Glutamatergic neuron (in vitro differentiated cells): ENCODE data around the gene RHBDL1. TPM values are rescaled to one million over a fixed set of nuclear protein-coding genes. Genes with fewer than 3 reads are reported as not detected.
"Not testable (repeated sequence)": the region's sequence is repeated elsewhere in the genome, so short reads cannot be mapped to it uniquely, and the experiment has no call there.

ENCODE experiments used
- DNase-seq: peaks from one replicate; pipeline ENCODE4 v3.0.0; 2022
- H3K27ac Mint-ChIP-seq: one replicate; pipeline ENCODE4 v1.8.0; 2020; ENCODE audit warnings: mild to moderate bottlenecking, mixed read lengths, inconsistent platforms; ENCODE audit not compliant: unreplicated experiment
- H3K27me3 Mint-ChIP-seq: one replicate; pipeline ENCODE4 v1.8.0; 2020; ENCODE audit warnings: mild to moderate bottlenecking, moderate library complexity, mixed read lengths, inconsistent platforms; ENCODE audit not compliant: unreplicated experiment
- H3K36me3 Mint-ChIP-seq: one replicate; pipeline ENCODE4 v1.8.0; 2020; ENCODE audit warnings: mild to moderate bottlenecking, mixed read lengths, inconsistent platforms; ENCODE audit not compliant: unreplicated experiment
- H3K4me1 Mint-ChIP-seq: one replicate; pipeline ENCODE4 v1.8.0; 2020; ENCODE audit warnings: mild to moderate bottlenecking, low read depth, mixed read lengths, inconsistent platforms; ENCODE audit not compliant: unreplicated experiment
- H3K4me3 Mint-ChIP-seq: one replicate; pipeline ENCODE4 v1.8.0; 2020; ENCODE audit warnings: mild to moderate bottlenecking, mixed read lengths, inconsistent platforms; ENCODE audit not compliant: unreplicated experiment
- H3K9me3 Mint-ChIP-seq: one replicate; pipeline ENCODE4 v1.8.0; 2020; ENCODE audit warnings: mild to moderate bottlenecking, moderate library complexity, mixed read lengths, inconsistent platforms; ENCODE audit not compliant: unreplicated experiment
- CTCF ChIP-seq: fragments of 200-600 bp; sonication (generic); IDR thresholded peaks from one replicate; pipeline ENCODE4 v1.5.0; 2021; ENCODE audit not compliant: partially characterized antibody, unreplicated experiment
- total RNA-seq: library from RNA; stranded (reverse); fragmentation: NEBNext Ultra II Directional; extraction: Animal tissue kit (Norgen Biotek cat#: 25700); gene quantifications from one replicate; pipeline ENCODE4 v1.2.1, GENCODE V29; 2021; ENCODE audit not compliant: unreplicated experiment

Gene RHBDL1
- total RNA-seq, 1 donor from 2014 or later, result 8.2 TPM

- H3K27ac Mint-ChIP-seq, result no peak overlapping the region
- no peak overlapping the region for H3K4me3 Mint-ChIP-seq
- peak; percentile 95 for TF ChIP-seq CTCF
- no peaks in the 10 kb centered on the region for H3K36me3 Mint-ChIP-seq
- peak; percentile 93 for DNase-seq
- peaks cover 20% of the 10 kb centered on the region for H3K4me1 Mint-ChIP-seq
- peaks cover 21% of the 10 kb centered on the region for H3K9me3 Mint-ChIP-seq
- H3K27me3 Mint-ChIP-seq, result peaks cover 26% of the 10 kb centered on the region
These were observed 36.3 kb downstream of the RHBDL1 start for GRCh38 chr16:711548-712320.

- H3K4me1 Mint-ChIP-seq, result peaks cover 20% of the 10 kb centered on the region
- DNase-seq, H3K36me3 Mint-ChIP-seq: not testable (repeated sequence)
- H3K4me3 Mint-ChIP-seq, result peak overlapping the region; percentile 58
- peaks cover 15% of the 10 kb centered on the region for H3K9me3 Mint-ChIP-seq
- peak overlapping the region; percentile 48 for H3K27ac Mint-ChIP-seq
- peak; percentile 71 for TF ChIP-seq CTCF
- peaks cover 24% of the 10 kb centered on the region for H3K27me3 Mint-ChIP-seq
These were observed 37.3 kb downstream of the RHBDL1 start for GRCh38 chr16:712740-713250.

GRCh38 chr16:714079-714478 is 38.6 kb downstream of the RHBDL1 start:
- Mint-ChIP-seq H3K36me3 (no peaks in the 10 kb centered on the region), H3K27me3 (peaks cover 18% of the 10 kb centered on the region), H3K4me3 (peak overlapping the region; percentile 59), H3K9me3 (peaks cover 13% of the 10 kb centered on the region), H3K4me1 (peaks cover 19% of the 10 kb centered on the region), H3K27ac (peak overlapping the region; percentile 76)
- no peak for TF ChIP-seq CTCF
- DNase-seq, result no peak

- Mint-ChIP-seq H3K4me3 (peak within 1 kb of the TSS; percentile 85), H3K9me3 (peaks cover 17% of the 10 kb centered on the region), H3K36me3 (no peaks in the 10 kb centered on the region), H3K27ac (peak within 1 kb of the TSS; percentile 85), H3K27me3 (peaks cover 19% of the 10 kb centered on the region), H3K4me1 (peaks cover 19% of the 10 kb centered on the region)
- DNase-seq, result peak; percentile 98
- TF ChIP-seq CTCF, result no peak
These were observed 39.3 kb downstream of the RHBDL1 start, which contains the start of gene METRN for GRCh38 chr16:714558-715476. Gene METRN, plus strand, starts transcription at chr16:715118. Its CDS starts 172 bp downstream, at chr16:715290.
